ENCODE measurements around the gene SORBS2.

Gene SORBS2

GRCh38 chr4:185845966-185846365 is 34.0 kb upstream of the SORBS2 start:
- Histone ChIP-seq H3K27ac (ENCODE audit: poor library complexity, severe bottlenecking) (peak overlapping the region; percentile 78), H3K27me3 (ENCODE audit: insufficient read depth, poor library complexity, severe bottlenecking) (no peaks in the 10 kb centered on the region), H3K4me3 (ENCODE audit: severe bottlenecking) (no peak overlapping the region), H3K36me3 (ENCODE audit: low read depth) (no peaks in the 10 kb centered on the region), H3K4me1 (ENCODE audit: insufficient read depth, poor library complexity, severe bottlenecking) (peaks cover 17% of the 10 kb centered on the region), H3K9me3 (ENCODE audit: severe bottlenecking) (no peaks in the 10 kb centered on the region)
- ATAC-seq (ENCODE audit: low read depth): no peak
- DNase-seq (ENCODE audit: low spot score): no peak
- no peak for TF ChIP-seq CTCF (IDR thresholded peaks at IDR 0.05; ENCODE audit: poor library complexity, severe bottlenecking)

- H3K4me3 ChIP-seq (ENCODE audit: severe bottlenecking): no peak overlapping the region
- H3K9me3 ChIP-seq (ENCODE audit: severe bottlenecking): no peaks in the 10 kb centered on the region
- DNase-seq (ENCODE audit: low spot score): no peak
- no peaks in the 10 kb centered on the region for H3K36me3 ChIP-seq (ENCODE audit: low read depth)
- peaks cover 15% of the 10 kb centered on the region for H3K4me1 ChIP-seq (ENCODE audit: insufficient read depth, poor library complexity, severe bottlenecking)
- no peaks in the 10 kb centered on the region for H3K27me3 ChIP-seq (ENCODE audit: insufficient read depth, poor library complexity, severe bottlenecking)
- no peak overlapping the region for H3K27ac ChIP-seq (ENCODE audit: poor library complexity, severe bottlenecking)
- ATAC-seq (ENCODE audit: low read depth): no peak
- TF ChIP-seq CTCF (IDR thresholded peaks at IDR 0.05; ENCODE audit: poor library complexity, severe bottlenecking): no peak
Measured at GRCh38 chr4:185841451-185841850, 29.5 kb upstream of the SORBS2 start.

GRCh38 chr4:185840953-185841352 is 29.0 kb upstream of the SORBS2 start:
- Histone ChIP-seq H3K9me3 (ENCODE audit: severe bottlenecking) (no peaks in the 10 kb centered on the region), H3K36me3 (ENCODE audit: low read depth) (no peaks in the 10 kb centered on the region), H3K27ac (ENCODE audit: poor library complexity, severe bottlenecking) (no peak overlapping the region), H3K27me3 (ENCODE audit: insufficient read depth, poor library complexity, severe bottlenecking) (no peaks in the 10 kb centered on the region), H3K4me1 (ENCODE audit: insufficient read depth, poor library complexity, severe bottlenecking) (peaks cover 14% of the 10 kb centered on the region), H3K4me3 (ENCODE audit: severe bottlenecking) (no peak overlapping the region)
- TF ChIP-seq CTCF (IDR thresholded peaks at IDR 0.05; ENCODE audit: poor library complexity, severe bottlenecking): no peak
- ATAC-seq (ENCODE audit: low read depth) (no peak), DNase-seq (ENCODE audit: low spot score) (no peak)

GRCh38 chr4:185840201-185840600 is 28.2 kb upstream of the SORBS2 start:
- DNase-seq (ENCODE audit: low spot score) (no peak), ATAC-seq (ENCODE audit: low read depth) (no peak)
- TF ChIP-seq CTCF (IDR thresholded peaks at IDR 0.05; ENCODE audit: poor library complexity, severe bottlenecking): no peak
- peaks cover 14% of the 10 kb centered on the region for H3K4me1 ChIP-seq (ENCODE audit: insufficient read depth, poor library complexity, severe bottlenecking)
- no peaks in the 10 kb centered on the region for H3K27me3 ChIP-seq (ENCODE audit: insufficient read depth, poor library complexity, severe bottlenecking)
- H3K27ac ChIP-seq (ENCODE audit: poor library complexity, severe bottlenecking): peak overlapping the region; percentile 78
- H3K4me3 ChIP-seq (ENCODE audit: severe bottlenecking): no peak overlapping the region
- no peaks in the 10 kb centered on the region for H3K36me3 ChIP-seq (ENCODE audit: low read depth)
- no peaks in the 10 kb centered on the region for H3K9me3 ChIP-seq (ENCODE audit: severe bottlenecking)

- Histone ChIP-seq H3K4me1 (ENCODE audit: insufficient read depth, poor library complexity, severe bottlenecking) (peaks cover 14% of the 10 kb centered on the region), H3K4me3 (ENCODE audit: severe bottlenecking) (no peak overlapping the region), H3K9me3 (ENCODE audit: severe bottlenecking) (no peaks in the 10 kb centered on the region), H3K36me3 (ENCODE audit: low read depth) (no peaks in the 10 kb centered on the region), H3K27me3 (ENCODE audit: insufficient read depth, poor library complexity, severe bottlenecking) (no peaks in the 10 kb centered on the region), H3K27ac (ENCODE audit: poor library complexity, severe bottlenecking) (peak overlapping the region; percentile 78)
- ATAC-seq (ENCODE audit: low read depth) (no peak), DNase-seq (ENCODE audit: low spot score) (no peak)
- no peak for TF ChIP-seq CTCF (IDR thresholded peaks at IDR 0.05; ENCODE audit: poor library complexity, severe bottlenecking)
Measured at GRCh38 chr4:185839770-185840169, 27.8 kb upstream of the SORBS2 start.

Measured in RWPE2 (cell line).